GM12864 (cell line): ENCODE data around the gene MRFAP1.
"Not testable (repeated sequence)": the region's sequence is repeated elsewhere in the genome, so short reads cannot be mapped to it uniquely, and the experiment has no call there.

Experiments used
- DNase-seq: peaks from one replicate; pipeline ENCODE4 v3.0.0-alpha.2; 2011; ENCODE audit warnings: low read depth
- H3K4me3 ChIP-seq: 2 replicates; pipeline ENCODE4 v1.5.1; 2011; ENCODE audit warnings: mild to moderate bottlenecking, low read depth, low read length, control low read depth
- TF ChIP-seq, protein P1 (sequence below): IDR thresholded peaks from 2 replicates; pipeline ENCODE4 v1.5.1; 2011; ENCODE audit warnings: low read depth, mild to moderate bottlenecking, moderate library complexity, low read length, control low read depth, inconsistent platforms; ENCODE audit errors: missing control alignments

Gene MRFAP1

GRCh38 chr4:6647169-6647568, 6.7 kb downstream of the MRFAP1 start:
- DNase-seq: no peak
- TF ChIP-seq, protein P1, sequence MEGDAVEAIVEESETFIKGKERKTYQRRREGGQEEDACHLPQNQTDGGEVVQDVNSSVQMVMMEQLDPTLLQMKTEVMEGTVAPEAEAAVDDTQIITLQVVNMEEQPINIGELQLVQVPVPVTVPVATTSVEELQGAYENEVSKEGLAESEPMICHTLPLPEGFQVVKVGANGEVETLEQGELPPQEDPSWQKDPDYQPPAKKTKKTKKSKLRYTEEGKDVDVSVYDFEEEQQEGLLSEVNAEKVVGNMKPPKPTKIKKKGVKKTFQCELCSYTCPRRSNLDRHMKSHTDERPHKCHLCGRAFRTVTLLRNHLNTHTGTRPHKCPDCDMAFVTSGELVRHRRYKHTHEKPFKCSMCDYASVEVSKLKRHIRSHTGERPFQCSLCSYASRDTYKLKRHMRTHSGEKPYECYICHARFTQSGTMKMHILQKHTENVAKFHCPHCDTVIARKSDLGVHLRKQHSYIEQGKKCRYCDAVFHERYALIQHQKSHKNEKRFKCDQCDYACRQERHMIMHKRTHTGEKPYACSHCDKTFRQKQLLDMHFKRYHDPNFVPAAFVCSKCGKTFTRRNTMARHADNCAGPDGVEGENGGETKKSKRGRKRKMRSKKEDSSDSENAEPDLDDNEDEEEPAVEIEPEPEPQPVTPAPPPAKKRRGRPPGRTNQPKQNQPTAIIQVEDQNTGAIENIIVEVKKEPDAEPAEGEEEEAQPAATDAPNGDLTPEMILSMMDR: no peak
- H3K4me3 ChIP-seq: no peak overlapping the region

- TF ChIP-seq, protein P1: no peak
- H3K4me3 ChIP-seq: no peak overlapping the region
- no peak for DNase-seq
Measured at GRCh38 chr4:6647582-6648230, 7.2 kb downstream of the MRFAP1 start.

GRCh38 chr4:6649216-6649615, 8.7 kb downstream of the MRFAP1 start:
- no peak for DNase-seq
- TF ChIP-seq, protein P1: no peak
- H3K4me3 ChIP-seq: no peak overlapping the region

- not testable (repeated sequence) for H3K4me3 ChIP-seq, DNase-seq
Measured at GRCh38 chr4:6654211-6654610, 13.7 kb downstream of the MRFAP1 start.

DNA sequence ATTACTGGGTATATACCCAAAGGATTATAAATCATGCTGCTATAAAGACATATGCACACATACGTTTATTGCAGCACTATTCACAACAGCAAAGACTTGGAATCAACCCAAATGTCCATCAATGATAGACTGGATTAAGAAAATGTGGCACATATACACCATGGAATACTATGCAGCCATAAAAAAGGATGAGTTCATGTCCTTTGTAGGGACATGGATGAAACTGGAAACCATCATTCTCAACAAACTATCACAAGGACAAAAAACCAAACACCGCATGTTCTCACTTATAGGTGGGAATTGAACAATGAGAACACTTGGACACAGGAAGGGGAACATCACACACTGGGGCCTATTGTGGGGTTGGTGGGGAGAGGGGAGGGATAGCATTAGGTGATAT, 14.8 kb downstream of the MRFAP1 start:
- H3K4me3 ChIP-seq, DNase-seq: not testable (repeated sequence)

GRCh38 chr4:6655924-6656323, 15.4 kb downstream of the MRFAP1 start:
- TF ChIP-seq, protein P1: no peak
- DNase-seq: no peak
- H3K4me3 ChIP-seq: no peak overlapping the region

DNA sequence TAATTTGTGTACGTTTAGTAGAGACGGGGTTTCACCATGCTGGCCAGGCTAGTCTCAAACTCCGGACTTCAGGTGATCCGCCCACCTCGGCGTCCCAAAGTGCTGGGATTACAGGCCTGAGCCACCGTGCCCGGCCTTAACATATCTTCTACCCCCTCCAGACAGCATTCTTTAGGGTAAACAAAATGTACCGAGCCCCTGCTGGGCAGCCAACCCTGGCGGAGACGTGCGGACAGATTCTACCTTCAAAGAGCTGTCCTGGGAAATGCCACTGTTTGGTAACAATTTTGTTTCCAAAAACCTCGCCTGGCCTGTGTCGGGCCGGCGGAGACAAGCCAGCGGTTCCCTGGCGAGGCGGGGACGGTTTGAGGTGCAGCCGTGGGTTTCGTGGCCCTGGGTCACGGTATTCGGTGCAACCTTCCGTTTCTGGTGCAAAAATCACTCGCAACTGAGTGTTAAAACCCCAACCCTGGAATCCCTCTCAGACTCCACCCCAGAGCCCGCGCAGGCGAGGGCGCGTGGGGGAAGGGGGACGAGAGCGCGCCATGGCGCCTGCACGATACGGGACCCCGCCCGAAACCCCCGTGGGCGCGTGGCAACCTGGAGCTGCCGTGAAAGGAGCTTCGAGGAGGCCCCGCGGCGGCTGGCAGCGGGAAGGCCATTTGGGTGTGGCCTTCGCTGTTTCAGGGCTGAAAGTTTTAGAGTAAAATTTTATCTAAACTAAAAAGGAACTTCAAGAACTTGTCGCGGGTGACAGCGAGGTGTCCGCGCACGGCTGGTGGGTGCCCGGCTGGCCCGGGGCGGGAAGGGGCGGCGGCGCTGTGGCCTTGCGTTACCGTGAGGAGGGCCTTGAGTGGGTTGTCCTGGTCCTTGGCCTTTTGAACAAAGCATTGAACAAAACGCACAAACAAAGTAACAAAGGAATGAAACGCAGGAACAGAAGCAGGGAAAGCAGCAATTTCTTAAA, 17.0 kb downstream of the MRFAP1 start:
- H3K4me3 ChIP-seq: no peak overlapping the region
- TF ChIP-seq, protein P1: no peak
- DNase-seq: no peak

DNA sequence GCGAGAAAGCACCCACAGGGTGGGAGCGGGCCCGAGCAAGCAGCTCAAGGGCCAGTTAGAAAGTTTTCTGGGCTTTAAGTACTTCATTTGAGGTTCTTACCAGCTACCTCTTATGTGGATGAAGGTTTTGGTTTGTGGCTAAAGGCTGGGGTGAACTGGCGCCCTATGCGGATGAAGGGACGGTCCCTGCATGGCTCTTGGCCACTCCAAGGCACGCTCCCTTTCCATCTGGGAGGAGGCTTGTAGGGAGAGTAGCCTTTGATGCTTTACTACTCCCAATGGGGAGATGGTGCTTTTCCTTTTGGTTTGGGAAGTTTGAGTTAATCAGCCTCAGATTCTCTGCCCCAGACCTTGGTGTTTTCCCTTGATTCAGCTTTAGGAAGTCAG, 17.7 kb downstream of the MRFAP1 start:
- TF ChIP-seq, protein P1: no peak
- no peak overlapping the region for H3K4me3 ChIP-seq
- DNase-seq: no peak
